NCI-H82 treated with DMSO at 0.1 percent for 48 hours (cell line): ENCODE measurements around the gene OR4D2.

ENCODE experiments used
- DNase-seq: peaks from one replicate; lab custom pipeline; 2025; ENCODE audit not compliant: unreplicated experiment; lab: John Stamatoyannopoulos, UW

OR4D2 gene

GRCh38 chr17:58205936-58206335 is 39.2 kb downstream of the OR4D2 start:
- DNase-seq: no peak

DNA sequence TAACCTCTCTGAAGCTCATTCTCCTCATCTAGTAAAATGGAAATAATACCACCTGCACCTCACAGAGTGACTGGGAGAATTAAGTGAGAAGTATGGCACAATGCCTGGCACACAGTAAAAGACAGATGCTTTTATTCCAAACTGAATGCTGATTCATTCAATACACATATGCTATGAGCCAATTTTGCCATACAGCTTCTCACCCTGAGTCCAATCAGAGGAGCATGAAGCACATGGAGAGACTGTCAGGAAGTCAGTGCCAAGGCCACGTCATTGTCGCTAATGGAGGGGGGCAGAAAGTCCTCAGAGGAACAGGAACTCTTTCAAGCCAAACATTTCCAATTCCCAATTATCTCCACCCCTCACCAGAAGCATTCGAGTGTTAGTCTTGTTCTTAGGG is 40.7 kb downstream of the OR4D2 start:
- DNase-seq: no peak

GRCh38 chr17:58208344-58208743 is 41.6 kb downstream of the OR4D2 start:
- DNase-seq: no peak

- no peak for DNase-seq
Measured at GRCh38 chr17:58210922-58211321, 44.1 kb downstream of the OR4D2 start.

- DNase-seq: no peak
Measured at GRCh38 chr17:58215685-58216084, 48.9 kb downstream of the OR4D2 start.

DNA sequence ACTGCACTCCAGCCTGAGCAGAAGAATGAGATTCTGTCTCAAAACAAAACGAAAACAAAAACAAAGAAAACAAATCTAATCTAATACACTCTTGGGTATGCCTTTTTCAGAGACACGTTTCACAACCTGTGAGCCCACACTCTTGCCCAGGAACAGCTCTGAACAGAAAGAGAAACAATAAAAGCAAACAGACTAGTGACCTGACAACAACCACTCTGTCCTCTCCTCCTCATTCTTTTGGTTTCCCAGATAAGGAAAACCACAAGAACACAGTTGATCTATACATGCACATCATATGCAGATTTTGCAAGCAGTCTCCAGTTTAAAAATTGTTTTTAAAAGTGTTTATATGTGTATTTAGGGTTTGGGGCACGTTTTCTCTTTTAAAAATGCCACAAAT is 51.0 kb downstream of the OR4D2 start:
- DNase-seq: no peak

DNA sequence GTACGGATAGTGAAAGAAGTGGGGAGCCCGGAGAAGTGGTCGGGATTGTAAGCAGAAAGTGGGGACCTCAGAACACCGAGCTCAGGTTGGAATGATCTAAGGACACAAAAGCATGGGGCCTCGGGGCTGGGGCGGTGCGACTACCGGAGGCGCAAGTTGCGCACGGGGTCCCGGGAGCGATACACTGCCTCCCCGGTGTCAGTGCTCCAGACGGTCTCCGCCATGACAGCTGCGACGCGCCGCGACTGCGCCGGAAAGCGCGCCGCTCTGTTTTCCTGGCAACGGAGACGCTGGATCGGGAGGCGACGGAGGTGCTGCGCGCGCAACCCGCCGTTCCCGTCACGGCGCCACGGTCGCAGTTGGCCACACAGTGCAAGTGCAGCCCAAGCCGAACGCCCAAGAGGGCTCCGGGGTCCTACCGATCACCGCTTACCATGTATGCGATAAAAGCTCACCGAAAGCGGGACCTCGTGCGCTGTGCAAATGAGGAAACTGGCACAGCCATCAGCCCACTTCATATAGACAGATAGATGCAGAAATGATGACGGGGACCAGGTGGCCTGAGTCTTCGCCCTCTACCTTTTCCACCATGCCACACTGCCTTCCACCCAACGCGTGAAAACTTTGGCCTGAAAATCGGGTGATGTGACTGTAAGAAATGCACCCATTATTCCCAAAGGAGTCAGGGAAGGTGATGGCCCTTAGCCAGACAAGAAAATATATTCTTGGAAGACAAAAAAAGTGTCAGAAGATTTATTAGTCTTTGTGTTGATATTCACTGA is 52.4 kb downstream of the OR4D2 start, which contains the start of gene MKS1:
Gene MKS1 (minus strand): TSS at position 249 of the 782 bp plus-strand sequence. CDS start 25 bp downstream, at position 224.
- peak; percentile 84 for DNase-seq

DNA sequence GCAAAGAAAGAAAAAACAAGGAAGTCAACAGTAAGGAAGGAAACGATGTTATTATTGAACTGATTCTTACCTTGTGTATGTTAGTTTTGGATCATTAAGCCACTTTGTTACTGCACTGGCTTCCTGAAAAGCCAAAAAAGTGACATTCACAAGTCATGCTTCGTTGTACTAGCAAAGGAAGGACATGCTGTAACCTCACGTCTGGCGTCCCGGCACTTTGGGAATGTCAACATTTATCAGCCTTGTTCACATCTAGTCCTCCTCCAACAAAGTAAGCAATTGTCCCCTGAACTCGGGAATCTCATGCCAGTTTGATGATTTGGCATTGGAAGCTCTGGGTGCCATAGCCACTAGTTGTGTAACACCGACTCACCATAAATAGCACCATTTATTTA is 53.0 kb downstream of the OR4D2 start:
- DNase-seq: no peak
